GM19324 (cell line): ENCODE data around the gene PTPRD.

Source experiments
- ATAC-seq: cut with Tn5 transposase; IDR thresholded peaks from one replicate; pipeline ENCODE4 v1.9.1; 2021; ENCODE audit warnings: mild to moderate bottlenecking, moderate library complexity; ENCODE audit not compliant: unreplicated experiment, low FRiP score

The PTPRD gene

DNA sequence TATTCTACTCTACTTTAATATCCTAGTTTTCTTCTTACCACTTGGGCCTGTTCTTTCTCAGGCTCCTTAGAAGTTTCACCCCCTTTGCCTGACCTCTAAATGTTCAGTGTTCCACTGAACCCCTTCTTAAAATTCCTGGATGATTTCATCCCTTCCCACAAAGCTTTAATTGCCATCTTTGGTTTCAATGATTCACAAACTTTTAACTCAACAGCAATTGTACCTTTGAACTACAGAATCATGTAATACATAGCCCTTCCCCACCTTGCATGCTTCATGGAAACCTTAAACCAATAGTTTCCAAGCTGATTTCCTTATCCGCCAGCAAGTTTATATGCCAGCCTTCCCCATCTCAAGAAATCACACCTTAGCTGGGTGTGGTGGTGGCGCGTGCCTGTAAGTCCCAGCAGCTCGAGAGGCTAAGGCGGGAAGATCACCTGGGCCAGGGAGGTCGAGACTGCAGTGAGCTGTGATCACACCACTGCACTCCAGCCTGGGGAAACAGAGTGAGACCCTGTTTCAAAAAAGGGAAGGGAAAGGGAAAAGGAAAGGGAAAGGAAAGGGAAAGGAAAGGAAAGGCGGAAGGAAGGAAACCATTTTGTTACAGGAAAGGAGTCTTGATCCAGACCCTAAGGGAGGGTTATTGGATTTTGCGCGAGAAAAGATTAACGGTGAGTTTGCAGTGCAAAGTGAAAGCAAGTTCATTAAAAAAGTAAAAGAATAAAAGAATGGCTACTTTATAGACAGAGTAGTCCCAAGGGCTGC, 1789.5 kb downstream of the PTPRD start:
- ATAC-seq: no peak

DNA sequence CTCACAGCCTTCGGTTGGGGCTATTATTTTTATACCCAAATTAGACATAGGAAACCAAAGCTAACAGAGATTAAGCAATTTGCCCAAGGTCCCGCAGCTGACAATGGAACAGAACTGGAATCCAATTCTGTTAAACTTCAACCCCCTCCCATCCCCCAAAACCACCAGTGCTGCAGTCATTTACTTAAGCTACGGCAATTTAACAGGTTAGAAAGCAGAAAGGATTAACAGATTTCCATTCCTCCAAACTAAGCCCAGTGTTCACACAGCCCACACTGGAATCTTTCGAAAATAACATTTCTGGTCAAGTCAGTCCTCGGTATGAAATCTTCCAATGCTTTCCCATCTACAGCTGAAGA, 1790.2 kb downstream of the PTPRD start:
- ATAC-seq: no peak

DNA sequence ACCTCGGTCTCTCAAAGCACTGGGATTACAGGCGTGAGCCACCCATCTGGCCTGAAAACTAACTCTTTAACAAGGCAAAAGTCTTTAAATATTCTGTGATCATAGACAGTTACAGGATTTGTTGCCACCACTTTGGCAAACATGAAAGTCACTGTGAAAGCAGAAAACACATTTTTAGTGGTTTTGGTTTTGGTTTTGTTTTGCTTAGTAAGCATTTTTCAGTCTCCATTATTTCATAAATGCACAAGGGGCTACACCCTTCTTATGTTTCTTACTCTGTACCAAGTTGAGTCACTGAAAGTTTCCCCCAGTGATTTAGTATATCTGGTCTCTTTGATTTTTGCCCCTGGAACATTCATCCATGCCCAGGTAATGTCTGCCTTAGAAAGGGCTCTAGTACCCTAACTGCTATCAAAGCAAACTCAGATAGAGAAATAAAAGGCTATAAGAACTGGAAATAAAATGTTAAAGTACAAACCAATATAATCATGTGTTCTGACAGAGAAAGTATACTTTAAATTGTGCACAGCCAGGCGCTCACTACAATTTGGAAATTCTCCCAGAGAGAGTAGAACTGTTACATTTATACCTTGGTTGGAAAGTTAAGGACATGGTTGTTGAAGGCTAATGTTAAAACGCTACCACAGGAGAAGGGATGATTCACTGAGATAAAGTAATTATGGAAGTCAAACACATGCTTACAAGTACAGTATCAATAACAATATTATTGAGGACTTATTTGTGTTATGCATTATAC, 1790.7 kb downstream of the PTPRD start:
- no peak for ATAC-seq

DNA sequence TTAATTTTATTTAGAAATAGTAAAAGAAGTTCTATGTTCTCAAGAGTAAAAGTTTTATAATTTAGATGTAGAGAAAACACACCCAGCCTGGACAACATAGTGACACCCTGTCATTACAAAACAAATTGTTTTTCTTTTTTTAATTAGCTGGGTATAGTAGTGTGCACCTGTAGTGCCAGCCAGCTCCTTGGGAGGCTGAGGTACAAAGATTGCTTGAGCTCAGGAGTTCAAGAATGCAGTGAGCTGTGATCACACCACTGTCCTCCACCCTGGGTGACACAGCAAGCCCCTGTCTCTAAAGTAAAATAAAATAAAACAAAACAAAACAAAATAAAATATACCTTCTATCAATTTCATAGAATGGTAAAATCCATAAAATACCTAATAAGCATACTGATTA, 1795.5 kb downstream of the PTPRD start:
- no peak for ATAC-seq

DNA sequence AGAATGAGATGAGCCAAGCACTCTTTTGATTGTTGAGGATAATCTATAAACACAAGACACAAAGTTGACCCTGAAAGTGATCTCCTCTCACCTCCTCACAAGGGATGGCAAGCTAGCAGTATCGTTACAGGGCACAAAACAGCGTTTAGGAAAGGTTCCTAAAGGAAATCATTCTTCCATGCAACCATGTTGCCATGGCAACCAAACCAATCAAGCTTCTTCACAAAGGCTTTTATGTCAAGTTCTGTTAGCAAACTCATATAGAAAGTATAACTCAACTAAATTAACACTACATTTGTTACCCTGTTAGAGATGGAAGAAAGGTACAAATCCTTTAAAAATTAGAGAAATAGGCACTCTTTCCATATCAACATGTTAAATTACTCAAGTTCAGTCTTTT, 1796.4 kb downstream of the PTPRD start:
- no peak for ATAC-seq

DNA sequence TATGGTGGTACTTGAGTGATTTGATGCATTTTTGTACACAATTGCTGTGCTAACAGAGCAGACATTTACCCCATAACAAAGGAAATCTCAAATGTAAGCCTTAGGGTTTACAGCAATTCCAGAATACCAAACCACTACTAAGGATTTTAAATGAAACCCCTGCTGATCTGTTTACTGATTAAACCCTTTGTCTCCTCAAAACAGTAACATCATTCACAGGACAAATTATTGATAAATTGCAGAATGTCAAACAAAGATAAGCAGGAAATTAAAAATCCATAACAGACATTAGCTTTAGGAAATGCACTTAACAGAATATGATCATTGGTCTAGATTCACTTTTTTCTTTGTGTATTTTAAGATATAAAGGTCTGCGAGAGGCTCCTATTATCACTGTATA, 1796.9 kb downstream of the PTPRD start:
- ATAC-seq: no peak

DNA sequence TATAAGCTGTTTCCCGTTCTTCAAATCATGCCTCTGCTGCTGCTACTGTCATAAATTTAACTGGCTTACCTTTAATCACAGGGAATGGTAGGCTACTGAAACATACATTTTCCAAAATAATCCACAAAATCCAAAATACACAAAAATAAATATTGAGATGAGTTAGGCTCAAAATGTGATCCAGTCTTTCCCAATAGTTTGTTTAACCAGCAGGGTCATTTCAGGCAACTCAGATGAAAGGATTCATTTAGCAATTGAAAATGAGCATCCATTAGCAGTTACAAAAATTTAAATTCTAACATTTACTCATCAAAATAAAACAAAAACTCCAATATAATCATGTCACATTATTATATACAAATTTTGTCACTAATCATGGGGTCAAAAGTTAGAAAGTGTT, 1797.6 kb downstream of the PTPRD start:
- ATAC-seq: no peak

DNA sequence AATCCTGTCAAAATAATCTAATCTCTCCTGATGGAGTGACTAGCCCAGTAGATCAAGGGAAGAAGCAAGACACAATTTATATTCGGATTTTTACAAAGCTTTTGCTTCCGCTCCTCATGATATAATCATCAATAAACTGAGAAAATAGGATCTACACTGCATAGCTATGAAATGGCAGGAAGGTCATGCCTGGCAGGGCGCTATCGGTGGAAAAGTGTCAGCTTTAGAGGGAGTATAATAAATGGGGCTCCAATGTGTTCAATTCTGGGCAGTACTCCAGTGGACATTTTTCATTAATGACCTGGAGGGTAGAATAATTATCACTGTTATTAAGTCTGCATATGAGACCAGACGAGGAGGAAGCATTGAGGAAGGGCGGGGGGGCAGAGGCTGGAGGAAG, 1799.9 kb downstream of the PTPRD start:
- ATAC-seq: no peak

DNA sequence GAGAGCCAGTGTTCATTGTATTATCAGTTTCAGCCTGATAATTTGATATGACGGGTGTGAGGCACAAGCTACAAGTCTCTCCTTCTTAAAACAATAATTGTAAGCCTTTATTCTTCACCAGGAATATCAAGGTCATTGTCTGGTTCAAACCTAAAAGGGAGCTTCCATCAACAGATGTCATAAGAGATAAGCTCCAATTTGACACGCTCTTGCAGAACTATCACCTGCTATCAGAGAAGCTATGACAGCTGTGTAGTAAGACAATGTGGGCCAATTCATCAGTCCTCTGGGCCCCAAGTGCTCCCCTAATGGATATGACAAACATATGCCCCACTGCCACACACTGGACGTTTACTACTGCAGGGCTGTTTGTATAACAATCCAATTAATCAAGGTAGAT, 1803.1 kb downstream of the PTPRD start:
- ATAC-seq: no peak

DNA sequence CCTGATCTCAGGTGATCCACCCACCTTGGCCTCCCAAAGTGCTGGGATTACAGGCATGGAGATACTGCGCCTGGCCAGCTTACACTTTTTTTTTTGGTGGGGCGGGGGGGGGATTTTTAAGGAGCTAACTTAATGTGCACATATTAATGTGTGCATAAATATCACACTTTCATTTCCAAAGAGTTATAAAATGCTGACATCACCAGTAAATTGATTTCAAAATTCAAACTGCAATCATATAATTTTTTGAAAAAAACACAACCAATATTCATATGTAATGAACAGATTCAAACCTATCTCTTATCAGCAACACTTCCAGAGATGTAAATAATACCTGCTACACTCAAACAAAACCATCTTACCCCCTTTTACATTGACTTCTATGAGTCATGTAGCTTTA, 1806.7 kb downstream of the PTPRD start:
- no peak for ATAC-seq

DNA sequence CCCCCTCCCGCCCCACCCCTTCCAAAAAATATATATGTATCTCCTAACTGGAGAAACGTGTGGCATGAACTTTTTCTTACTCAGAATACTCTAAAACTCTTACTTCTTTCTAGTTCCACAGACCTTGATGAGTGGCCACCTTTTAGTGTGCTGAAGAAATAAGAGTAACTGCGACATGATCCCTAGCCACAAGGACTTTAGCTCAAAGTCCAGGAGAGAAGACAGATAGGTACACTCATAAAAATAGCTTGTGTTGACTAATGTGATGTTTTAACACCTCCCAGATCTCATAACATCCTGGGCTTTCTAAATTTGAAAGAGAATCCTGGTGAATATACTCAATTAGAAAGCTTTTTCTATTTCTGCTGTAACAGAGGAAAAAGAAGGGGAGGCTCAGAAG, 1808.2 kb downstream of the PTPRD start:
- ATAC-seq: no peak

DNA sequence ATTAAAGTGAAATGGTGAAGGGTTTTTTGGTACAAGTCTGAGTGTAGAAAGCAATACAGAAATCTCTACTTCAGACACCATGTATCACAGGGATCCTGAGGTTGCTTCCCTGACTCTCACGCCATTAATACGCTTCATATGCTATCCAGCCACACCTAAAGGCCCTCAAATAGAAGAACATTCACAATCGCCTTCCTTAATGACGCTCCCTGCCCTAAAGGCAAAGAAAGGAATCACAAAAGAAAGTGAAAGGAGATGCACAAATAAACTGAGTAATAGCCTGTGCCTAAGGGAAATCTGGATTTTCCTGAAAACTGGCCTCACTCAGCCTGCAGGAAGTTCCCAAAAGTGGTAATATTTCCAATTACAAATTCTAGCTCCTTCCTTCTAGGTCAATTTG, 1810.6 kb downstream of the PTPRD start:
- no peak for ATAC-seq

DNA sequence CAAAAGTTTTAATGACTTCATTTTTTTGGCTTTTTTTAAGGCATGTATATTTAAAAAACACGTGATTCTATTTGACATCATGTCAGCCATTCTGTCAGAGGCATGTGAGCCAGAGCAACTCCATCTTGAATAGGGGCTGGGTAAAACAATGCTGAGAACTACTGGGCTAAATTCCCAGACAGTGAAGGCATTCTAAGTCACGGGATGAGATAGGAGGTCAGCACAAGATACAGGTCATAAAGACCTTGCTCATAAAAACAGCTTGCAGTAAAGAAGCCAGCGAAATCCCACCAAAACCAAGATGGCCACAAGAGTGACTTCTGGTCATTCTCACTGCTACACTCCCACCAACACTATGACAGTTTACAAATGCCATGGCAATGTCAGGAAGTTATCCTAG, 1812.6 kb downstream of the PTPRD start:
- ATAC-seq: no peak

DNA sequence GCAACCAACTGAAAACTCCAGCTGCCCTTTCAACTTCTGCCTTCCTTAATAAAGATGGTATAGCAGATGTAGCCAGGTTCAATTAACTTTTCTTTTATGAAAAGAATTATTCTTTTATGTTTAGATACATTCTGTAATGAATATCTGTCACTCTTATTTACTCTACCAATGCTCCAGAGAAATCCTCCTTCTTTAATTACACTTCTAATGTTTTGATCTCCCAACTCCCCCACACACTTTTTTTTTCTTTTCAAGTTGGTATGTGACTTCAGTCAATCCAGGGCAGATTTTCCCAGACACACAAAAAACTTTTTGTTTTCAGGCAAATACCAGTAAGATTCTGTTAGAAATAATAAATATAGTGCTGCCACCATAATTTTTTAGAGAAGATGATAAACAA, 1813.2 kb downstream of the PTPRD start:
- no peak for ATAC-seq

DNA sequence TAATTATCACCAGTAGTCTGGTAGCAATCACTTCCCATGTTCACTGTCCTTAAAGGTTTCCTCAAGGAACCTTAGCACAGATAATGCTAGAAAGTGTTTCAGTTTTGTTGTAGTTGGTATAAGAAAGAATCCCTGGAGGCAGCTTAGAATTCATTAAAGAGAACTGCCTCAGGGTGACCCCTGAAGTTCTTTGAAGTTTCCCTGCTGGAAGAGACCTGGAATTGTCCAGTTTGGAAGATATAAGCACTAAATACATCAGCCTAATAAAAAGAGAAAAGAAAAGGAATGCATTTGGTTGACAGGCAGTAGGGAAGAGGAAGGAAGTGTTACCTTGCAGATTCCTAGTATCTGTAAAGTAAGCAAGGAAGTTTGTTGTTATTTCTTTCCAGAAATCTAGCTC, 1813.6 kb downstream of the PTPRD start:
- ATAC-seq: no peak

DNA sequence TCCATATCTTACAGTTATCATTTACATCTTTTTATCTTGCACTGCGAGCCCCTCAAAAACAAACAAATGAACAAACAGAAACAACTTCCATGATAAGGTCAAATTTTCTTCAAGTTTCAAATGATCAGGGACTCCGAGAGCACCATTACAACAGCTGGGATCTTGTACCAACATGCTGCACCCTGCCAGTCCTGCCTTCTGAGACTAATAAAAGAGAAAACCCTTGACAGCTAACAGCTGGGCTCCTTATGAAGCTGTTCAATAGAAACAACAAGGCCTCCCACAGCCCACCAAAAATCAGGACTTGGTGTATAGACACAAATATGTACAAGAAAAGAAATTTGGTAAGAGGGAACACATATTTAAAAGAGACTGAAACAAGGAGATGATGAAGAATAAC, 1828.0 kb downstream of the PTPRD start:
- ATAC-seq: no peak

DNA sequence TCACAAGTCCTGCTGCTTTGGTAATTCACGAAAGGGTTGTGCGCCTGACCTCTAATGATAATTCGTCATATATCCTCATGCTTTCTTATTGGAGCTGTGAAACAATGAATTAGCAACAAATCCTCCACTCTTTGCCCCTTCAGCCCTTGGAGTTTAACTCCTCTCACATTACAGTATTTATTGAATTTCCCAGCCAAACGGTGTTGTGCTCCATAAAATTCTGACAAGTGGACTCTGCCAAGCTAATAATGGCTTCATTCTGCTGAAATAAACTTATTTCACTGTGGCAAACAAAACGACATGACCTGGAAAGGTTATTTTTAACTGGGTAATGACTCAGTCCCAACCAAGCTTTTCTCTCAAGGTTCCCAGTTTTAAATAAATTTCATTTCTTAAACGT, 1828.9 kb downstream of the PTPRD start:
- no peak for ATAC-seq

DNA sequence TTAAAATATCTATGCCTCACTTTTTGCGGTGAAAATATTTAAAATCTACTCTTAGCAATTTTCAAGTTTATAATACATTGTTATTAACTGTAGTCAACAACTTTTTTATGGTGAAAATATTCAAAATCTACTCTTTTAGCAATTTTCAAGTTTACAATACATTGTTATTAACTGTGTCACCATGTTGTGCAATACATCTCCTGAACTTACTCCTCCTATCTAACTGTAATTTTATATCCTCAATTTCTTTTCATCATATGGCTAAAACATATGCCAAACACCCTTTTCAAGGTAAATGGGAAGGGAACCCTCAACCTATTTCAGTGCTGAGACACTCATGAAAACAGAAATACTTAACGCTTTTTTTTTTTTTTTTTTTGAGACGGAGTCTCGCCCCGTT, 1830.6 kb downstream of the PTPRD start:
- no peak for ATAC-seq

DNA sequence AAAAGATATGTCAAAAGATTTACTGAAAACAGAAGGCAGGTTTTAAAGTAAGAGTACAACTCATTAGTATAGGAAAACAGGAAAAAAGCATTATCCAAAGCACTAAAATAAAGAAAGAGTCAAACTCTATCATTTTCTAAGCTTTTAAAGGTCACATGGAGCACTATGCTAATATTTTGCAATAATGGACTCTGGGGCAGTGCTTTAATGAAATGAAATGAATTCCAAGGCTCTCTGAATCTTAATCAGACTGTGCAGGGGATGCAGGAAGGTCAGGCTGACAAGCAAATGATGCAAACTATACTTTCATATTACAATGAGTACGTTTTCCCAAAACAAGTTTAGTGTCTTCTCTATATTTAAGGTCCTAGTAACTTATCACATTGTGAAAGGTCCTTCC, 1831.3 kb downstream of the PTPRD start:
- ATAC-seq: no peak

DNA sequence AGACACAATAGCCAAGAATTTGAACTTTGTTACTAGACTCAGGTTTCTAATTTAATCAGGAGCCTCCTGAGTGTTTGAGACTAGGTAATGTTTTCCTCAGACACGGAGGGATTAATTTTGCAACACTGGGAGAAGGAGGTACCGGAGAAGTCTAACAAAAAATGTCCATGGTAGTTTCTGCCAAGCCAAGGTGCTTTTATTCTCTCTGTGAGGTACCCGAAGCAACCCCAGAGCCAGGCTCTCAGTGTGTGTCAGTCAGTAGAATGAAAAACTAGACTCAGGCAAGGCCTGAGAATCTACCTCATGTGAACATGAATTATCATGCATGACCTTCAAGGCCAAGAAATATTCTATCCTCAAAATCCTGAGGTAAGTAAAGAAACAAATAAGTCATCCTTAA, 1832.4 kb downstream of the PTPRD start:
- no peak for ATAC-seq

DNA sequence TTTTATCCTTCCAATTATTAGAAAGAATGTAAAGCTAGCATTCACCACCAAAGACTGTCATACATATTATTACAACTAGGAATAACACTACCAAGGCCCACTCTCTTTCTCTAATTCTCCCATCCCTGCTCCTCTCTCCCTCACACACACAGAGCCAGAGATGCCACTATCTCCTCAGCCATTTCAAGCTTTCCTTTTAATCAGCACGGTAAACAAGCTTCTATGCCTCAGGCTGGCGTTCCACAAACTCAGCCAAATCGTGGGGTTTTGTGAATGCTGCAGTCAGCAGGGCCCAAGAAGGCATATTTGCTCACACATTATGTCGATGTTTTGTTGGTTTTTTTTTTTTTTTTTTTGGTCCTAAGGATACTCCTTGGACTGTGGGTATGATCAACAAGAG, 1833.3 kb downstream of the PTPRD start:
- ATAC-seq: no peak

DNA sequence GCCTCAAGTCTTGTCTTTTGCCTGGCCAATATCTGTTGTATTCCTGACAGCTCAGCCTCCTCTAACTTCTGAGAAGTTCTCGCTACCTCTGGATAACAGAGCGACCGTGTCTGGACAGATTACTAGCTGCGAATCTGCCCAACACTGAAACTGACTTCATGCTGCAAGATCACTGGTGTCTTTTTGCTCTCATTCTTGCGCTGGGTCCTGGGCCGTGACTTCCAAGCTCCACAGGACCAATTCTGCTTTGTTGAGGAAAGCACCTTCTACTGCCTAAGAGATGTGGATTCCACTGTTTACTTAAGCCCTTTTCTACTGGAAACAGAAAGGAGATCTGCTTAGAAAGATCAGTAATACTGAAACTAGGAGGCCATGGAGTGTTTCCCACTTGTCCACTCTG, 1834.4 kb downstream of the PTPRD start:
- no peak for ATAC-seq
